ENCODE measurements around the gene SLFN14. TPM values are rescaled to one million over a fixed set of nuclear protein-coding genes. Genes with fewer than 3 reads are reported as not detected.

SLFN14 gene
- total and polyA plus RNA-seq, 7 experiments from 2014 or later, result 0.06 TPM; not detected in 6

DNA sequence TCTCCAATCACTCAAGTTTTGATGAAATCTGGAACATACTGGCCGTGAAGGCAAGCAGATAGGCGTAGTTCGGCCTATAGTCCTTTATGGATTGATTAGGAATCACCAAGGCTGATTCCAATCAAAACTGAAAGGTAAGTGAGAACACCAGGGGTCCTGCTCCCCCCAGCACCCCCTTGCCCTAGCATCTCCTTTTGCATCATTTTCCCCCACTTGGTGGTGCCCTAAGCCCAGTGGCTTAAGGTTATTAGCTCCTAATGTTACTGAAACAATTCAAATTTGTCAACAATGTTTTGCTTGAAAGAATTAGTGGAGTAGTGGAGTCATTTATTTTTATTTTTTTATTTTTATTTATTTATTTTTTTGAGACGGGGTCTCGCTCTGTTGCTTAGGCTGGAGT is 4.9 kb downstream of the SLFN14 start:
- intact Hi-C loops (cut with micrococcal nuclease), result loop anchor here in 1 of 2 donors (1.0 kb wide), 1 partner anchor 192 kb away; no protein-coding TSS in a partner anchor
- Histone ChIP-seq H3K4me1 (ENCODE audit: control insufficient read depth in 2 of 2, insufficient read depth in 2 of 2, low read length in 2 of 2) (no peaks in the 10 kb centered on the region), H3K9me3 (ENCODE audit: control insufficient read depth in 2 of 3, low read length in 3 of 3) (no peaks in the 10 kb centered on the region), H3K36me3 (ENCODE audit: control insufficient read depth in 2 of 3, insufficient read depth in 3 of 3, low read length in 3 of 3) (no peaks in the 10 kb centered on the region), H3K27me3 (ENCODE audit: control insufficient read depth in 2 of 2, insufficient read depth in 2 of 2, low read length in 2 of 2) (no peaks in the 10 kb centered on the region), H3K4me3 (ENCODE audit: low read length) (no peak overlapping the region), H3K27ac (ENCODE audit: low read depth, low read length) (no peak overlapping the region)
- POLR2A ChIA-PET, result interaction anchor here (1.2 kb wide), 1 partner anchor 31 kb away, joined by 3 read pairs; the partner anchor contains the start of gene AP2B1
- H3K9me3 Mint-ChIP-seq, result peaks cover 0 to 2% (median 0%) of the 10 kb centered on the region in 11 donors
- H3K4me3 Mint-ChIP-seq, result no peak overlapping the region
- H3K27me3 Mint-ChIP-seq, result peaks cover 0 to 36% (median 13%) of the 10 kb centered on the region in 5 donors
- H3K27ac Mint-ChIP-seq, result no peak overlapping the region
- peaks cover 0 to 4% (median 0%) of the 10 kb centered on the region in 7 donors for H3K4me1 Mint-ChIP-seq
- peaks cover 0 to 4% (median 0%) of the 10 kb centered on the region in 5 donors for H3K36me3 Mint-ChIP-seq
- DNase-seq, result no peak
- CTCF ChIA-PET, result interaction anchor here (0.6 kb wide), 1 partner anchor 192 kb away, joined by 3 read pairs; no protein-coding TSS in a partner anchor
- no peak for ATAC-seq

GRCh38 chr17:35554668-35555067 is 6.0 kb downstream of the SLFN14 start:
- no peak overlapping the region for H3K27ac ChIP-seq (ENCODE audit: low read depth, low read length)
- CTCF ChIA-PET, result no interaction called here
- H3K27ac Mint-ChIP-seq, result no peak overlapping the region
- H3K4me1 Mint-ChIP-seq, result peaks cover 0 to 3% (median 0%) of the 10 kb centered on the region in 7 donors
- no peak for DNase-seq
- intact Hi-C loops (cut with micrococcal nuclease), result loop anchor here in 1 of 2 donors (1.0 kb wide), 1 partner anchor 193 kb away; no protein-coding TSS in a partner anchor
- H3K27me3 Mint-ChIP-seq, result peaks cover 0 to 39% (median 9%) of the 10 kb centered on the region in 5 donors
- peaks cover 0 to 7% (median 0%) of the 10 kb centered on the region in 5 donors for H3K36me3 Mint-ChIP-seq
- H3K4me3 ChIP-seq (ENCODE audit: low read length), result no peak overlapping the region
- H3K9me3 ChIP-seq (ENCODE audit: control insufficient read depth in 2 of 3, low read length in 3 of 3), result no peaks in the 10 kb centered on the region
- peaks cover 0 to 2% (median 0%) of the 10 kb centered on the region in 11 donors for H3K9me3 Mint-ChIP-seq
- H3K27me3 ChIP-seq (ENCODE audit: control insufficient read depth in 2 of 2, insufficient read depth in 2 of 2, low read length in 2 of 2), result no peaks in the 10 kb centered on the region
- POLR2A ChIA-PET, result interaction anchor here (1.2 kb wide), 2 partner anchors 25 to 32 kb away, joined by 3 to 6 read pairs; partner anchors contain the start of gene AP2B1
- no peak for ATAC-seq
- no peaks in the 10 kb centered on the region for H3K36me3 ChIP-seq (ENCODE audit: control insufficient read depth in 2 of 3, insufficient read depth in 3 of 3, low read length in 3 of 3)
- H3K4me1 ChIP-seq (ENCODE audit: control insufficient read depth in 2 of 2, insufficient read depth in 2 of 2, low read length in 2 of 2), result no peaks in the 10 kb centered on the region
- H3K4me3 Mint-ChIP-seq, result no peak overlapping the region

GRCh38 chr17:35553310-35553709 is 7.3 kb downstream of the SLFN14 start:
- CTCF ChIA-PET, result no interaction called here
- ATAC-seq (no peak), DNase-seq (no peak)
- no peaks in the 10 kb centered on the region for H3K36me3 ChIP-seq (ENCODE audit: control insufficient read depth in 2 of 3, insufficient read depth in 3 of 3, low read length in 3 of 3)
- H3K4me3 ChIP-seq (ENCODE audit: low read length), result no peak overlapping the region
- Mint-ChIP-seq H3K4me3 (no peak overlapping the region), H3K27me3 (peaks cover 0 to 28% (median 0%) of the 10 kb centered on the region in 5 donors), H3K27ac (no peak overlapping the region), H3K4me1 (peaks cover 0 to 3% (median 0%) of the 10 kb centered on the region in 7 donors), H3K9me3 (peaks cover 0 to 2% (median 0%) of the 10 kb centered on the region in 11 donors), H3K36me3 (peaks cover 0 to 9% (median 0%) of the 10 kb centered on the region in 5 donors)
- no peaks in the 10 kb centered on the region for H3K27me3 ChIP-seq (ENCODE audit: control insufficient read depth in 2 of 2, insufficient read depth in 2 of 2, low read length in 2 of 2)
- H3K9me3 ChIP-seq (ENCODE audit: control insufficient read depth in 2 of 3, low read length in 3 of 3), result no peaks in the 10 kb centered on the region
- POLR2A ChIA-PET, result no interaction called here
- intact Hi-C loops (cut with micrococcal nuclease), result no loop called here
- no peaks in the 10 kb centered on the region for H3K4me1 ChIP-seq (ENCODE audit: control insufficient read depth in 2 of 2, insufficient read depth in 2 of 2, low read length in 2 of 2)
- no peak overlapping the region for H3K27ac ChIP-seq (ENCODE audit: low read depth, low read length)

GRCh38 chr17:35548978-35549377 is 11.6 kb downstream of the SLFN14 start:
- H3K27me3 Mint-ChIP-seq, result peaks cover 0 to 19% (median 0%) of the 10 kb centered on the region in 5 donors
- no peak overlapping the region for H3K4me3 ChIP-seq (ENCODE audit: low read length)
- H3K4me3 Mint-ChIP-seq, result no peak overlapping the region
- CTCF ChIA-PET, result no interaction called here
- DNase-seq (no peak), ATAC-seq (no peak)
- no peak overlapping the region for H3K27ac Mint-ChIP-seq
- H3K27ac ChIP-seq (ENCODE audit: low read depth, low read length), result no peak overlapping the region
- intact Hi-C loops (cut with micrococcal nuclease), result loop anchor here in 1 of 2 donors (10.0 kb wide), 1 partner anchor 196 kb away; no protein-coding TSS in a partner anchor
- peaks cover 0 to 19% (median 0%) of the 10 kb centered on the region in 7 donors for H3K4me1 Mint-ChIP-seq
- H3K36me3 Mint-ChIP-seq, result peaks cover 0 to 9% (median 7%) of the 10 kb centered on the region in 5 donors
- POLR2A ChIA-PET, result interaction anchor here (0.6 to 1.5 kb wide), 4 partner anchors 30 to 572 kb away, joined by 3 to 4 read pairs (median 3); partner anchors contain the start of genes NLE1 and PEX12
- no peaks in the 10 kb centered on the region for H3K36me3 ChIP-seq (ENCODE audit: control insufficient read depth in 2 of 3, insufficient read depth in 3 of 3, low read length in 3 of 3)
- H3K9me3 ChIP-seq (ENCODE audit: control insufficient read depth in 2 of 3, low read length in 3 of 3), result no peaks in the 10 kb centered on the region
- no peaks in the 10 kb centered on the region for H3K4me1 ChIP-seq (ENCODE audit: control insufficient read depth in 2 of 2, insufficient read depth in 2 of 2, low read length in 2 of 2)
- H3K27me3 ChIP-seq (ENCODE audit: control insufficient read depth in 2 of 2, insufficient read depth in 2 of 2, low read length in 2 of 2), result no peaks in the 10 kb centered on the region
- H3K9me3 Mint-ChIP-seq, result no peaks in the 10 kb centered on the region

GRCh38 chr17:35548208-35548810 is 12.3 kb downstream of the SLFN14 start:
- POLR2A ChIA-PET, result interaction anchor here (1.0 to 1.5 kb wide), 3 partner anchors 30 to 997 kb away, joined by 3 to 4 read pairs (median 4); partner anchors contain the start of genes NLE1 and PEX12
- intact Hi-C loops (cut with micrococcal nuclease), result loop anchor here in 1 of 2 donors (10.0 kb wide), 1 partner anchor 196 kb away; no protein-coding TSS in a partner anchor
- Mint-ChIP-seq H3K27ac (no peak overlapping the region), H3K4me1 (peaks cover 0 to 26% (median 5%) of the 10 kb centered on the region in 7 donors), H3K27me3 (peaks cover 0 to 15% (median 0%) of the 10 kb centered on the region in 5 donors), H3K4me3 (no peak overlapping the region), H3K36me3 (peaks cover 0 to 9% (median 7%) of the 10 kb centered on the region in 5 donors), H3K9me3 (no peaks in the 10 kb centered on the region)
- Histone ChIP-seq H3K36me3 (ENCODE audit: control insufficient read depth in 2 of 3, insufficient read depth in 3 of 3, low read length in 3 of 3) (no peaks in the 10 kb centered on the region), H3K4me3 (ENCODE audit: low read length) (no peak overlapping the region), H3K27me3 (ENCODE audit: control insufficient read depth in 2 of 2, insufficient read depth in 2 of 2, low read length in 2 of 2) (no peaks in the 10 kb centered on the region), H3K9me3 (ENCODE audit: control insufficient read depth in 2 of 3, low read length in 3 of 3) (no peaks in the 10 kb centered on the region), H3K4me1 (ENCODE audit: control insufficient read depth in 2 of 2, insufficient read depth in 2 of 2, low read length in 2 of 2) (no peaks in the 10 kb centered on the region), H3K27ac (ENCODE audit: low read depth, low read length) (no peak overlapping the region)
- CTCF ChIA-PET, result no interaction called here
- DNase-seq, result no peak
- no peak for ATAC-seq

DNA sequence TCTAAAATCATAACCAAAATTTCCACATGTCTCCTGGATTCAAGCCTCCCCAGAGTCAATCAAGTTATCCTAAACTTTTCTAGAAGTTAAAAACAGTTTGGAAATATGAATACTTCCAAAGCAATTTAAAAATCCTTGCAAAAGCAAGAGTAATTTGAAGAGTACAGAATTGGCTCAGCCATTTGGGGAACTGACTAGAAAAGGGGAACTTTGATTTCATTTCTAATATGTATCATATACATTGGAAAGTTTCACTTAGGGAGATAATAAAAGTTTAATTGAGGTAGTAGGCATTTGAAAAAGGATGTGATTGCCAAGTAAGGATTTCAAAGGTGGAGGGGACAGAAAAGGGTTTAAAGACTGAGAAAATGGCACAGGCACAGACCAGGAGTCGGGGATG is 14.1 kb downstream of the SLFN14 start:
- ChIA-PET CTCF (interaction anchor here (0.6 kb wide), 2 partner anchors 14 to 531 kb away, joined by 3 read pairs; no protein-coding TSS in a partner anchor), POLR2A (no interaction called here)
- Mint-ChIP-seq H3K27ac (no peak overlapping the region), H3K4me3 (no peak overlapping the region), H3K9me3 (no peaks in the 10 kb centered on the region), H3K4me1 (peaks cover 0 to 35% (median 11%) of the 10 kb centered on the region in 7 donors), H3K36me3 (peaks cover 0 to 7% (median 5%) of the 10 kb centered on the region in 5 donors), H3K27me3 (peaks cover 0 to 11% (median 0%) of the 10 kb centered on the region in 5 donors)
- Histone ChIP-seq H3K36me3 (ENCODE audit: control insufficient read depth in 2 of 3, insufficient read depth in 3 of 3, low read length in 3 of 3) (no peaks in the 10 kb centered on the region), H3K4me1 (ENCODE audit: control insufficient read depth in 2 of 2, insufficient read depth in 2 of 2, low read length in 2 of 2) (peaks cover 0 to 3% of the 10 kb centered on the region in 2 donors), H3K27ac (ENCODE audit: low read depth, low read length) (no peak overlapping the region), H3K4me3 (ENCODE audit: low read length) (no peak overlapping the region), H3K27me3 (ENCODE audit: control insufficient read depth in 2 of 2, insufficient read depth in 2 of 2, low read length in 2 of 2) (no peaks in the 10 kb centered on the region), H3K9me3 (ENCODE audit: control insufficient read depth in 2 of 3, low read length in 3 of 3) (no peaks in the 10 kb centered on the region)
- ATAC-seq, result no peak
- DNase-seq, result no peak
- intact Hi-C loops (cut with micrococcal nuclease), result loop anchor here in 1 of 2 donors (10.0 kb wide), 1 partner anchor 198 kb away; no protein-coding TSS in a partner anchor
